Ectodermal cell (in vitro differentiated cells): ENCODE measurements around the gene ABCB10.
"Not testable (repeated sequence)": the region's sequence is repeated elsewhere in the genome, so short reads cannot be mapped to it uniquely, and the experiment has no call there.

Experiments
- H3K27ac ChIP-seq: 2 replicates; pipeline ENCODE4 v1.7.0; 2013; ENCODE audit warnings: mild to moderate bottlenecking, low read depth, low read length; ENCODE audit not compliant: insufficient read depth, poor library complexity, severe bottlenecking
- H3K27me3 ChIP-seq: 2 replicates; pipeline ENCODE4 v1.7.0; 2013; ENCODE audit warnings: mild to moderate bottlenecking, low read length; ENCODE audit not compliant: insufficient read depth, control insufficient read depth, poor library complexity, severe bottlenecking
- H3K36me3 ChIP-seq: one replicate; pipeline ENCODE4 v1.7.0; 2013; ENCODE audit warnings: low read length; ENCODE audit not compliant: control insufficient read depth, insufficient read depth
- H3K4me1 ChIP-seq: one replicate; pipeline ENCODE4 v1.7.0; 2013; ENCODE audit warnings: low read length; ENCODE audit not compliant: control insufficient read depth, insufficient read depth
- H3K4me3 ChIP-seq: 2 replicates; pipeline ENCODE4 v1.7.0; 2013; ENCODE audit warnings: low read depth, low read length, control low read depth; ENCODE audit not compliant: insufficient read depth
- H3K9me3 ChIP-seq: 2 replicates; pipeline ENCODE4 v1.7.0; 2013; ENCODE audit warnings: mild to moderate bottlenecking, low read length, moderate library complexity; ENCODE audit not compliant: control insufficient read depth
- WGBS, 2 experiments: methylation state at CpG; one replicate each; pipeline ENCODE4 v1.1.7; 2013; ENCODE audit warnings: missing lambda C conversion rate in 2 of 2; 5-methylcytosine and 5-hydroxymethylcytosine counted together

Gene ABCB10

GRCh38 chr1:229538945-229539344, 19.6 kb downstream of the ABCB10 start:
- 94 to 95% methylated on average over 5 of the region's 5 CpGs for WGBS, 2 experiments
- Histone ChIP-seq H3K27me3 (no peaks in the 10 kb centered on the region), H3K9me3 (no peaks in the 10 kb centered on the region), H3K4me1 (no peaks in the 10 kb centered on the region), H3K27ac (no peak overlapping the region), H3K36me3 (peaks cover 5% of the 10 kb centered on the region), H3K4me3 (no peak overlapping the region)

- peaks cover 5% of the 10 kb centered on the region for H3K36me3 ChIP-seq
- no peaks in the 10 kb centered on the region for H3K9me3 ChIP-seq
- H3K4me3 ChIP-seq: no peak overlapping the region
- H3K27me3 ChIP-seq: no peaks in the 10 kb centered on the region
- WGBS, 2 experiments: 96 to 100% methylated on average over 2 to 4 of the region's 4 CpGs
- H3K27ac ChIP-seq: no peak overlapping the region
- no peaks in the 10 kb centered on the region for H3K4me1 ChIP-seq
These were observed 20.6 kb downstream of the ABCB10 start for GRCh38 chr1:229537894-229538293.

- Histone ChIP-seq H3K27ac (no peak overlapping the region), H3K36me3 (peaks cover 4% of the 10 kb centered on the region), H3K4me1 (no peaks in the 10 kb centered on the region), H3K9me3 (no peaks in the 10 kb centered on the region), H3K4me3 (no peak overlapping the region), H3K27me3 (no peaks in the 10 kb centered on the region)
These were observed 21.5 kb downstream of the ABCB10 start for GRCh38 chr1:229536982-229537381.

- H3K9me3 ChIP-seq: no peaks in the 10 kb centered on the region
- H3K4me3 ChIP-seq: no peak overlapping the region
- no peaks in the 10 kb centered on the region for H3K4me1 ChIP-seq
- no peaks in the 10 kb centered on the region for H3K27me3 ChIP-seq
- H3K27ac ChIP-seq: no peak overlapping the region
- H3K36me3 ChIP-seq: peaks cover 3% of the 10 kb centered on the region
These were observed 23.3 kb downstream of the ABCB10 start for GRCh38 chr1:229535230-229535629.

GRCh38 chr1:229531326-229531725, 27.2 kb downstream of the ABCB10 start:
- 90 to 94% methylated on average over 6 of the region's 6 CpGs for WGBS, 2 experiments
- no peak overlapping the region for H3K27ac ChIP-seq
- H3K36me3 ChIP-seq: no peaks in the 10 kb centered on the region
- H3K4me1 ChIP-seq: no peaks in the 10 kb centered on the region
- H3K9me3 ChIP-seq: no peaks in the 10 kb centered on the region
- H3K4me3 ChIP-seq: no peak overlapping the region
- H3K27me3 ChIP-seq: no peaks in the 10 kb centered on the region

GRCh38 chr1:229529639-229530038, 28.9 kb downstream of the ABCB10 start:
- no peaks in the 10 kb centered on the region for H3K27me3 ChIP-seq
- no peaks in the 10 kb centered on the region for H3K4me1 ChIP-seq
- no peaks in the 10 kb centered on the region for H3K9me3 ChIP-seq
- 95 to 97% methylated on average over 7 of the region's 7 CpGs for whole genome bisulfite sequencing, 2 experiments
- no peak overlapping the region for H3K27ac ChIP-seq
- no peak overlapping the region for H3K4me3 ChIP-seq
- H3K36me3 ChIP-seq: no peaks in the 10 kb centered on the region

- no peaks in the 10 kb centered on the region for H3K36me3 ChIP-seq
These were observed 31.8 kb downstream of the ABCB10 start for GRCh38 chr1:229526695-229527094.

GRCh38 chr1:229523052-229523451, 35.5 kb downstream of the ABCB10 start:
- Histone ChIP-seq H3K36me3 (no peaks in the 10 kb centered on the region), H3K4me1 (no peaks in the 10 kb centered on the region)
- 81 to 100% methylated on average over 1 of the region's 1 CpG for WGBS, 2 experiments

More at GRCh38 chr1:229526695-229527094, 31.8 kb downstream of the ABCB10 start:
- WGBS, 2 experiments: 93 to 100% methylated on average over 1 of the region's 1 CpG
- Histone ChIP-seq H3K4me1 (no peaks in the 10 kb centered on the region), H3K9me3 (no peaks in the 10 kb centered on the region), H3K27me3 (no peaks in the 10 kb centered on the region), H3K4me3 (no peak overlapping the region), H3K27ac (no peak overlapping the region)

GRCh38 chr1:229514578-229515275, 43.8 kb downstream of the ABCB10 start:
- Histone ChIP-seq H3K27me3 (no peaks in the 10 kb centered on the region), H3K9me3 (no peaks in the 10 kb centered on the region), H3K27ac (no peak overlapping the region), H3K36me3 (no peaks in the 10 kb centered on the region), H3K4me1 (no peaks in the 10 kb centered on the region), H3K4me3 (no peak overlapping the region)
- WGBS, 2 experiments: 56 to 58% methylated on average over 8 of the region's 8 CpGs

More at GRCh38 chr1:229523052-229523451, 35.5 kb downstream of the ABCB10 start:
- H3K27me3 ChIP-seq: no peaks in the 10 kb centered on the region
- H3K4me3 ChIP-seq: no peak overlapping the region
- no peak overlapping the region for H3K27ac ChIP-seq
- no peaks in the 10 kb centered on the region for H3K9me3 ChIP-seq

GRCh38 chr1:229511625-229512024, 46.9 kb downstream of the ABCB10 start:
- not testable (repeated sequence) for H3K27me3 ChIP-seq, H3K4me1 ChIP-seq, H3K4me3 ChIP-seq, H3K36me3 ChIP-seq, H3K27ac ChIP-seq, H3K9me3 ChIP-seq
- 75 to 82% methylated on average over 1 to 2 of the region's 6 CpGs for WGBS, 2 experiments

- 74 to 80% methylated on average over 2 of the region's 2 CpGs for WGBS, 2 experiments
- H3K27ac ChIP-seq, H3K36me3 ChIP-seq, H3K4me1 ChIP-seq, H3K9me3 ChIP-seq, H3K27me3 ChIP-seq, H3K4me3 ChIP-seq: not testable (repeated sequence)
These were observed 47.3 kb downstream of the ABCB10 start for GRCh38 chr1:229511201-229511600.
